HCT116 (cell line): ENCODE data around the gene BIK. TPM values are rescaled to one million over a fixed set of nuclear protein-coding genes. Genes with fewer than 3 reads are reported as not detected.

Experiments
- ATAC-seq: fragments of 200-7000 bp; cut with Tn5 transposase; 2 replicates; pipeline ENCODE4 v1.9.1; 2020; ENCODE audit warnings: mild to moderate bottlenecking, moderate library complexity
- BruUV-seq: library from RNA; stranded (reverse); fragments of 400-500 nt; replicated peaks from 2 replicates; lab custom pipeline; 2021; lab: Mats Ljungman, UMichigan
- CTCF ChIA-PET: fragments of 300-600 bp; sonication (Branson Sonifier 250); formaldehyde crosslinking; loops from one replicate; lab custom pipeline; 2021; ENCODE audit warnings: antibody characterized with exemption; lab: Charles Lee
- POLR2A ChIA-PET: fragments of 300-600, 350-600 bp; sonication (Branson Sonifier 250); formaldehyde crosslinking; loops from one replicate; lab custom pipeline; 2021; ENCODE audit warnings: antibody characterized with exemption; lab: Charles Lee
- RAD21 ChIA-PET, 2 experiments: fragments of 300-600 bp; sonication (Branson Sonifier 250); formaldehyde crosslinking; loops; one replicate each; lab custom pipeline; 2023; ENCODE audit warnings: low total read pairs in 2 of 2; ENCODE audit not compliant: uncharacterized antibody in 2 of 2, unreplicated experiment in 2 of 2, low non-redundant PET in 1 of 2; lab: Charles Lee
- DNase-seq: peaks from one replicate; pipeline ENCODE4 v3.0.0-alpha.2; 2010; ENCODE audit warnings: low read depth, low spot score
- H2AFZ ChIP-seq: fragments of 200-600 bp; shearing (Covaris generic), sonication (generic); 2 replicates; pipeline ENCODE4 v1.6.1; 2017; ENCODE audit warnings: low read depth, mixed run types, mixed read lengths, antibody characterized with exemption, low read length; ENCODE audit not compliant: poor library complexity, severe bottlenecking
- H3K27ac ChIP-seq: 2 replicates; pipeline ENCODE4 v1.5.1; 2012; ENCODE audit warnings: low read depth, low read length
- H3K27me3 ChIP-seq: fragments of 200-600 bp; sonication (generic); 2 replicates; pipeline ENCODE4 v1.6.1; 2016; ENCODE audit warnings: mixed run types, low read length, mixed read lengths; ENCODE audit not compliant: insufficient read depth
- H3K36me3 ChIP-seq, 2 experiments: fragments of 200-500 bp in 1 of 2; fragments of 200-600 bp in 1 of 2; sonication (Bioruptor generic) in 1 of 2; sonication (generic) in 1 of 2; 2 replicates each; pipeline versions ENCODE4 v1.5.1 to v1.6.1; 2014 to 2016; ENCODE audit warnings: low read length in 2 of 2, inconsistent platforms in 1 of 2, mixed read lengths in 1 of 2, mixed run types in 1 of 2; ENCODE audit not compliant: insufficient read depth in 2 of 2, control insufficient read depth in 1 of 2
- H3K4me1 ChIP-seq, 2 experiments: fragments of 200-600 bp in 1 of 2; sonication (generic) in 1 of 2; 2 replicates each; pipeline versions ENCODE4 v1.5.1 to v1.6.1; 2012 to 2017; ENCODE audit warnings: low read length in 2 of 2, inconsistent platforms in 1 of 2, mild to moderate bottlenecking in 1 of 2, mixed read lengths in 1 of 2, mixed run types in 1 of 2, moderate library complexity in 1 of 2; ENCODE audit not compliant: insufficient read depth in 2 of 2, control insufficient read depth in 1 of 2
- H3K4me2 ChIP-seq: fragments of 200-600 bp; sonication (generic); 2 replicates; pipeline ENCODE4 v1.6.1; 2017; ENCODE audit warnings: mixed run types, low read length, mixed read lengths
- H3K4me3 ChIP-seq, 2 experiments: fragments of 200-600 bp in 1 of 2; sonication (generic) in 1 of 2; replicated peaks in 1 of 2; 2 replicates each; pipeline ENCODE4 v1.5.1; 2011 to 2016; ENCODE audit warnings: low read length in 2 of 2, control low read depth in 1 of 2, low read depth in 1 of 2, mild to moderate bottlenecking in 1 of 2, mixed read lengths in 1 of 2, mixed run types in 1 of 2
- H3K79me2 ChIP-seq: fragments of 200-600 bp; sonication (generic); 2 replicates; pipeline ENCODE4 v1.6.1; 2017; ENCODE audit warnings: mild to moderate bottlenecking, mixed run types, low read length, moderate library complexity, mixed read lengths; ENCODE audit not compliant: insufficient read depth
- H3K9ac ChIP-seq: fragments of 200-600 bp; sonication (generic); 2 replicates; pipeline ENCODE4 v1.6.1; 2016; ENCODE audit warnings: low read length, mixed read lengths
- H3K9me2 ChIP-seq: fragments of 200-600 bp; sonication (generic), shearing (Covaris generic); 2 replicates; pipeline ENCODE4 v1.6.1; 2017; ENCODE audit warnings: mixed run types, mild to moderate bottlenecking, moderate library complexity; ENCODE audit not compliant: insufficient read depth
- H3K9me3 ChIP-seq, 2 experiments: fragments of 200-500 bp in 1 of 2; fragments of 200-600 bp in 1 of 2; sonication (Bioruptor generic) in 1 of 2; sonication (generic) in 1 of 2; 2 replicates each; pipeline ENCODE4 v1.6.1; 2014 to 2017; ENCODE audit warnings: low read length in 2 of 2, mixed read lengths in 2 of 2, inconsistent platforms in 1 of 2, low read depth in 1 of 2, mild to moderate bottlenecking in 1 of 2, mixed run types in 1 of 2, moderate library complexity in 1 of 2; ENCODE audit not compliant: control insufficient read depth in 1 of 2, insufficient read depth in 1 of 2
- H4K20me1 ChIP-seq: fragments of 200-600 bp; sonication (generic), shearing (Covaris generic); 2 replicates; pipeline ENCODE4 v1.6.1; 2017; ENCODE audit warnings: mixed run types, mild to moderate bottlenecking, moderate library complexity; ENCODE audit not compliant: insufficient read depth
- CTCF ChIP-seq, 3 experiments: fragments of 200-600 bp in 1 of 3; sonication (generic) in 1 of 3; IDR thresholded peaks in 2 of 3; conservative IDR thresholded peaks in 1 of 3; 2 replicates each; pipeline ENCODE4 v1.5.1; 2012 to 2017; ENCODE audit warnings: low read depth in 2 of 3, low read length in 2 of 3, antibody characterized with exemption in 1 of 3, borderline replicate concordance in 1 of 3, control low read depth in 1 of 3, mild to moderate bottlenecking in 1 of 3, mixed read lengths in 1 of 3, mixed run types in 1 of 3, moderate library complexity in 1 of 3; ENCODE audit not compliant: insufficient read depth in 1 of 3
- ELF1 ChIP-seq: IDR thresholded peaks from 2 replicates; pipeline ENCODE4 v1.6.1; 2012; ENCODE audit warnings: low read depth, borderline replicate concordance
- EZH2 ChIP-seq: fragments of 200-600 bp; sonication (generic); IDR thresholded peaks from 2 replicates; pipeline ENCODE4 v1.6.1; 2017; ENCODE audit warnings: antibody characterized with exemption, mixed run types
- FOSL1 ChIP-seq: IDR thresholded peaks from 2 replicates; pipeline ENCODE4 v1.6.1; 2012; ENCODE audit warnings: low read depth
- JUND ChIP-seq: IDR thresholded peaks from 2 replicates; pipeline ENCODE4 v1.6.1; 2012
- RAD21 ChIP-seq: IDR thresholded peaks from 2 replicates; pipeline ENCODE4 v1.6.1; 2012; ENCODE audit warnings: low read depth, mild to moderate bottlenecking
- SIN3A ChIP-seq: IDR thresholded peaks from 2 replicates; pipeline ENCODE4 v1.6.1; 2012; ENCODE audit warnings: low read depth
- TCF7L2 ChIP-seq: IDR thresholded peaks from 2 replicates; pipeline ENCODE4 v1.7.0; 2011; ENCODE audit warnings: borderline replicate concordance, inconsistent platforms; ENCODE audit not compliant: insufficient read depth, insufficient read length; ENCODE audit errors: extremely low read depth
- YY1 ChIP-seq: IDR thresholded peaks from 2 replicates; pipeline ENCODE4 v1.6.1; 2011; ENCODE audit warnings: low read length, low read depth, moderate library complexity, mild to moderate bottlenecking; ENCODE audit not compliant: insufficient replicate concordance; ENCODE audit errors: extremely low read depth
- ZFX ChIP-seq: fragments of 450-650 bp; IDR thresholded peaks from 2 replicates; pipeline ENCODE4 v1.6.1; 2017
- ZNF274 ChIP-seq: fragments of 200-500 bp; sonication (Bioruptor generic); IDR thresholded peaks from 2 replicates; pipeline ENCODE4 v1.6.1; 2014; ENCODE audit warnings: mild to moderate bottlenecking, low read depth, low read length, inconsistent platforms
- intact Hi-C: fragments of 100-400 bp; cut with micrococcal nuclease; formaldehyde crosslinking; loops from 2 replicates; pipeline ENCODE4 v1.10.0; 2022
- total RNA-seq: library from RNA; stranded (reverse); gene quantifications from one replicate; pipeline ENCODE4 v1.2.1, GENCODE V29; 2021; ENCODE audit not compliant: unreplicated experiment

The BIK gene
- total RNA-seq, 1 experiment from 2014 or later, result 31.0 TPM

DNA sequence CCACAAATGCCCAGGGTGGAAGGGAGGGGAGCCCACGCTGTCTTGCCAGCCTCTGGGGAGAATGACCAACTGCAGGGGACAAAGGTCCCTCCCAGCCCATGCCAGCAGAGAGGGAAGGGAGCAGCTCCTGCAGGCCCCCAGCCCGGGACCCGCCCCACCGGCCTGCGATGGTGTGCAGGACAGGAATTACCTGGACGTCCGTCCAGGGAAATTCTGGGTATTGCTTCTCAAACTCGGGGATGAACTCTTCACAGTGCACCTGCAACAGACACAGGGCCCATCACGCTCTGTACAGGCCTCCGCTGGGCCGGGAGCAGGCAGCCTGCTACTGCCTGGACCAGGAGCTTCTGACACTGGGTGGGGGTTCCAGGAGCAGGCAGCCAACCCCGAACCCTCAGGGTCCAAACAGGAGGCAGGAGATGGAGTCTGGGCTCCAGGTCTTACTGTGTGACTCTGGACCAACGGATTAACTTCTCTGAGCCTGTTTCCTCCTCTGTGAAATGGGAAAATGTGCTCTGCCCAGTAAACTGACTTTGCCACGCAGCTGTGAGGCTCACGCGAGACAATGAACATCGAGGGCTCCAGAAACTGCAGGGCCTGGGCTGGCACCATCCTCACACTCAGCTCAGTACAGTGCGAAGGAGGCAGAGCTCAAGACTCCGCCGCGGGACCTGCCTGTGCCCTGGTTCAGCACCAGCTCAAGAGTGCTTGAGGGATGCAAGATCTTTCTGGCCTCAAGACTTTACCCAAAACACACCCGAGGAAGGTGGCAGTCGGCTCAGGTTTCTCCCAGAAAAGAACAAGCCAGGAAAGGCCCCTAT is 59.0 kb downstream of the BIK start:
- Histone ChIP-seq H4K20me1 (no peaks in the 10 kb centered on the region), H3K9ac (no peak overlapping the region), H3K36me3 (peaks cover 14 to 30% of the 10 kb centered on the region in 2 experiments; a peak in 3 of 4 replicates), H3K27ac (no peak overlapping the region), H3K4me2 (no peak overlapping the region), H2AFZ (no peak overlapping the region), H3K9me3 (no peaks in the 10 kb centered on the region), H3K27me3 (no peaks in the 10 kb centered on the region), H3K4me1 (no peaks in the 10 kb centered on the region), H3K9me2 (no peaks in the 10 kb centered on the region), H3K4me3 (no peak overlapping the region), H3K79me2 (no peaks in the 10 kb centered on the region)
- ChIA-PET CTCF (no interaction called here), RAD21 (no interaction called here), POLR2A (no interaction called here)
- TF ChIP-seq CTCF (IDR thresholded peaks at IDR 0.05 in 2 of 3, conservative IDR thresholded peaks at IDR 0.05 in 1 of 3; ENCODE audit: borderline replicate concordance in 1 of 3, insufficient read depth in 1 of 3, low read depth in 2 of 3, low read length in 2 of 3), result no peak
- TF ChIP-seq EZH2, result no peak
- no peak for TF ChIP-seq JUND
- TF ChIP-seq ZFX, result no peak
- no peak for TF ChIP-seq ELF1
- no peak for TF ChIP-seq SIN3A
- TF ChIP-seq ZNF274, result no peak
- no peak for TF ChIP-seq YY1
- no peak for TF ChIP-seq TCF7L2
- no peak for TF ChIP-seq RAD21
- TF ChIP-seq FOSL1, result no peak
- intact Hi-C loops, result no loop called here
- ATAC-seq (no peak), DNase-seq (no peak)
- no TSS peak for BruUV-seq
